Fibroblast of pulmonary artery (primary cell): ENCODE results near the gene HPS5.

Experiments
- DNase-seq: peaks from one replicate; pipeline ENCODE4 v3.0.0-alpha.2; 2010; ENCODE audit warnings: low read depth
- H3K4me3 ChIP-seq: replicated peaks from 2 replicates; pipeline ENCODE4 v1.5.1; 2011; ENCODE audit warnings: low read depth, mild to moderate bottlenecking, control low read depth, low read length, moderate library complexity
- CTCF ChIP-seq: IDR thresholded peaks from 2 replicates; pipeline ENCODE4 v1.5.1; 2011; ENCODE audit warnings: mild to moderate bottlenecking, control low read depth, low read length, inconsistent platforms; ENCODE audit errors: missing control alignments

HPS5 gene

GRCh38 chr11:18319914-18320313, 2.0 kb downstream of the HPS5 start:
- no peak for TF ChIP-seq CTCF
- no peak for DNase-seq
- H3K4me3 ChIP-seq, result no peak overlapping the region

GRCh38 chr11:18317551-18317950, 4.4 kb downstream of the HPS5 start:
- no peak for DNase-seq
- TF ChIP-seq CTCF, result no peak
- no peak overlapping the region for H3K4me3 ChIP-seq

GRCh38 chr11:18315893-18316292, 6.0 kb downstream of the HPS5 start:
- TF ChIP-seq CTCF, result no peak
- no peak overlapping the region for H3K4me3 ChIP-seq
- DNase-seq, result no peak

- H3K4me3 ChIP-seq, result no peak overlapping the region
- TF ChIP-seq CTCF, result no peak
- DNase-seq, result no peak
These were observed 7.0 kb downstream of the HPS5 start for GRCh38 chr11:18314784-18315523.

GRCh38 chr11:18313965-18314763, 7.8 kb downstream of the HPS5 start:
- H3K4me3 ChIP-seq, result no peak overlapping the region
- peak; percentile 44 for DNase-seq
- TF ChIP-seq CTCF, result no peak

- TF ChIP-seq CTCF, result no peak
- no peak overlapping the region for H3K4me3 ChIP-seq
- DNase-seq, result peak; percentile 75
These were observed 9.1 kb downstream of the HPS5 start for GRCh38 chr11:18312663-18313420.
